ENCODE measurements around the gene CABP1.

DNA sequence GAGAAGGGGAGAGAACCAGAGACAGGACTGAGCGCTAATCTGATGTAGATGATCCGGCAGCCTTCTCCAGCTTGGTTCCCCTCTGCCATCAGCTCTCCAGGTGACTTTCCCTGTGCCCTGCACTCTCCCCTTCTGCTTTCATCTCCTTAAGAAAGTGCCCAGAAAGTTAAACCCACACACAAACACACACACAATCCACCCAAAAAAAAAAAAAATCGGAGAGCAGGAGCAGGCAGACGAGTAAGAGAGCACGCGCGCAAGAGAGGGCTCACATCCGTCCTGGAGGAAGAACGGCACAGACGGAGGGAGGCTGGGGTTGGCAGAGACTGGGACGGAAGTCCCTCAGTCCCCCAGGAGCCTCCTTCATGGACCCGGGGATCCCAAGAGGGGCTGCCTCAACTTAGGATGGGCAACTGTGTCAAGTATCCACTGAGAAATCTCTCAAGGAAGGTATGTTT, 9.8 kb downstream of the CABP1 start:
- no peak for TF ChIP-seq EZH2phosphoT487 (IDR thresholded peaks at IDR 0.05; ENCODE audit: borderline replicate concordance)
- TF ChIP-seq, protein P1, sequence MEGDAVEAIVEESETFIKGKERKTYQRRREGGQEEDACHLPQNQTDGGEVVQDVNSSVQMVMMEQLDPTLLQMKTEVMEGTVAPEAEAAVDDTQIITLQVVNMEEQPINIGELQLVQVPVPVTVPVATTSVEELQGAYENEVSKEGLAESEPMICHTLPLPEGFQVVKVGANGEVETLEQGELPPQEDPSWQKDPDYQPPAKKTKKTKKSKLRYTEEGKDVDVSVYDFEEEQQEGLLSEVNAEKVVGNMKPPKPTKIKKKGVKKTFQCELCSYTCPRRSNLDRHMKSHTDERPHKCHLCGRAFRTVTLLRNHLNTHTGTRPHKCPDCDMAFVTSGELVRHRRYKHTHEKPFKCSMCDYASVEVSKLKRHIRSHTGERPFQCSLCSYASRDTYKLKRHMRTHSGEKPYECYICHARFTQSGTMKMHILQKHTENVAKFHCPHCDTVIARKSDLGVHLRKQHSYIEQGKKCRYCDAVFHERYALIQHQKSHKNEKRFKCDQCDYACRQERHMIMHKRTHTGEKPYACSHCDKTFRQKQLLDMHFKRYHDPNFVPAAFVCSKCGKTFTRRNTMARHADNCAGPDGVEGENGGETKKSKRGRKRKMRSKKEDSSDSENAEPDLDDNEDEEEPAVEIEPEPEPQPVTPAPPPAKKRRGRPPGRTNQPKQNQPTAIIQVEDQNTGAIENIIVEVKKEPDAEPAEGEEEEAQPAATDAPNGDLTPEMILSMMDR (conservative IDR thresholded peaks at IDR 0.05; ENCODE audit: low read length): no peak
